Activated T-cell treated with anti-CD3 and anti-CD28 coated beads for 1 hour (primary cell): Measurements from ENCODE around the gene EPN2.

ENCODE experiments used
- DNase-seq: peaks from one replicate; pipeline ENCODE4 v3.0.0-alpha.2; 2020; ENCODE audit warnings: low read depth

The EPN2 gene

DNA sequence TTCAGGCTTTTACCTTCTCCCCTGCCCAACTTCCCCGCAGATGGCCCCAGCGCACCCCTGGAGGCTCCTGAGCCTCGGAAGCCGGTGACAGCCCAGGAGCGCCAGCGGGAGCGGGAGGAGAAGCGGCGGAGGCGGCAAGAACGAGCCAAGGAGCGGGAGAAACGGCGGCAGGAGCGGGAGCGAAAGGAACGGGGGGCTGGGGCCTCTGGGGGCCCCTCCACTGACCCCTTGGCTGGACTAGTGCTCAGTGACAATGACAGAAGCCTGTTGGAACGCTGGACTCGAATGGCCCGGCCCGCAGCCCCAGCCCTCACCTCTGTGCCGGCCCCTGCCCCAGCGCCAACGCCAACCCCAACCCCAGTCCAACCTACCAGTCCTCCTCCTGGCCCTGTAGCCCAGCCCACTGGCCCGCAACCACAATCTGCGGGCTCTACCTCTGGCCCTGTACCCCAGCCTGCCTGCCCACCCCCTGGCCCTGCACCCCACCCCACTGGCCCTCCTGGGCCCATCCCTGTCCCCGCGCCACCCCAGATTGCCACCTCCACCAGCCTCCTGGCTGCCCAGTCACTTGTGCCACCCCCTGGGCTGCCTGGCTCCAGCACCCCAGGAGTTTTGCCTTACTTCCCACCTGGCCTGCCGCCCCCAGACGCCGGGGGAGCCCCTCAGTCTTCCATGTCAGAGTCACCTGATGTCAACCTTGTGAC is 144.7 kb downstream of the EPN2 start:
- DNase-seq = no peak

DNA sequence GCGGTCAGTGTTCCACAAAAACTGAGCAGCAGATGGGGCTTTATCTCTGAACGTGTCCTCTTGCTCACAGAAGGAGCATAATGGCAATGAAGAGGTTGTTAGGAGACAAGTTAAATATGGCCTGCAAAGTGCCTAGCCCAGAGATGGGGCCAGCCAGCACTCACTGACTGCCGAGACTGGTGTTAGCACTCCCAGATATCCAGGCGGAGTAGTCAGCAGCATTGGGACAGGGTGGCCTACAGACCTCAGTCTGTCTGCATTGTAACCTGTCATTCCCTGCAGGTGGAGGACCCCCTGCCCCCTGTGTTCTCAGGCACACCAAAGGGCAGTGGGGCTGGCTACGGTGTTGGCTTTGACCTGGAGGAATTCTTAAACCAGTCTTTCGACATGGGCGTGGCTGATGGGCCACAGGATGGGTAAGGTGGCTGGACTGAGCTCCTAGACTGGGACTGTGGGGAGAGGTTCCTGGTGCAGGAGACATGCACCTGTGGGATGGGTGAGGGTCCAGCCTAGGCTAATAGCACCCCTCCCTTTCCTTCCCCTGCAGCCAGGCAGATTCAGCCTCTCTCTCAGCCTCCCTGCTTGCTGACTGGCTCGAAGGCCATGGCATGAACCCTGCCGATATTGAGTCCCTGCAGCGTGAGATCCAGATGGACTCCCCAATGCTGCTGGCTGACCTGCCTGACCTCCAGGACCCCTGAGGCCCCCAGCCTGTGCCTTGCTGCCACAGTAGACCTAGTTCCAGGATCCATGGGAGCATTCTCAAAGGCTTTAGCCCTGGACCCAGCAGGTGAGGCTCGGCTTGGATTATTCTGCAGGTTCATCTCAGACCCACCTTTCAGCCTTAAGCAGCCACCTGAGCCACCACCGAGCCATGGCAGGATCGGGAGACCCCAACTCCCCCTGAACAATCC is 145.6 kb downstream of the EPN2 start:
- no peak for DNase-seq

DNA sequence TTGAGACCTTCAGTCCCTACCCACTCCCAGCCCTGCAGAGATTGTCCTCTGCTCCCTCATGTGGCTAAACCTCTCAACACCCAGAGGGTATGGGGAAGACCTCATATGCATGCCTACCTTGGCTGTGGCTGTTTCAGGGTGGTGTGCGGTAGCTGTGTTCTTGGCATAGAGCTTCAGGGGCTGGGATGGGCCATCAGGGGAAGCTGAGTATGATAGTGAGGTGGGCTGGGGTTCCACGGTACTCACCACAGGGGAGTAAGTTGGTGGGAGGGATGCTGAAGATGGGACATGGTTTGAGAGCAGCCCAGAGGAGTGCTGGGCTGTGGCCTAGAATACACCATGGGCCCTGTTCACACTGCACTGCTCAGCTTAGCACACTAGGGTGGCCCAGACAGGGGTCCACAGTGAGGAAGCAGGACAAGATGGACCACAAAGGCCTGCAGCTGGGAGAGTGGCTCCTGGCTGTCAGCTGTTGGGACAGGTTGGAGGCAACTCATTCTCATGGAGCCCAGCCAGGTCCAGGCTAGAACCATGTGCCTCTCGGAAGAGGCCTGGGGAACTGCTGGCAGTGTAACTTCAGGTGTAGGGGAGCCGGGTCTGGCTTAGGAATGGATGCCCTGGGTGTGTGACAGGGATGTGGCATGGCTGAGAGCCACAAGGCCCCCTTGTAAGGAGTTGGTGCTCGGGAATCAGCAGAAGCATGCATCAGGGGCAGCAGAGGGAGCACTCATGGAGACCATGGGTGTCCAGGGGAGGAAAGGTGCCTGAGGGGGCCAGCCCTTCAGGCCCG is 146.7 kb downstream of the EPN2 start:
- DNase-seq = no peak

- DNase-seq = no peak
Observed at GRCh38 chr17:19384723-19385391, 147.7 kb downstream of the EPN2 start.

- no peak for DNase-seq
Observed at GRCh38 chr17:19385521-19385983, 148.4 kb downstream of the EPN2 start.
